ENCODE results near the gene PTF1A.
"Not testable (repeated sequence)": the region's sequence is repeated elsewhere in the genome, so short reads cannot be mapped to it uniquely, and the experiment has no call there.

Gene PTF1A

DNA sequence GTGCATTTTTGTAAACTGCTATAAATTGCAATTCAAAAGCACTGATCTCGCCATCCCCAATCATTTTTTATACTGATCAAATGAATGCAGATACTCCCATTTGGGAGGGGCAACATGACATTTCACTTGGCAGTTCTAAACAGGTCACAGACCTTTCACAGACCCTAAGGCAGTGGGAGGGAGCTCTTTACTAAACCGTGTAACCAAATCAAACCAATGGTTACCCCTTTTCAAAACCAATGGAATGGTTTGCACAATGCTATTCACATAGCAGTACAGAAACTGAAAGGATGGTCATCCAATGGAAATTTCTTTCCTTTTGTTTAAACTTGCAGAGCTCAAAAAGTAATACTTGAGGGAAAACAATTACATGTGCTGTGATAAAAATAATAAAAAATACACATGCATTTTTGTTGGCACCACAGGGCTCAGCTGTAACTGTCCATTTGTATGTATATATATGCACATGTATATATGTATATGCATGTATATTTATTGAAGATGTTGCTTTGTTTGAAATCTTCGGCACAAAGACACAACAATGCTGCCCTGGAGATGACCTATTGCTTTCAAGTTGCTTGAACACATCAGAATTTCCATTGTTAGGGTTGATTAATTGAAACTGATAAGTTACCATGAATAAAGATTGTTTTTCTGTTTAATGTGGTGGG is 14.0 kb downstream of the PTF1A start:
- no peak for DNase-seq

DNA sequence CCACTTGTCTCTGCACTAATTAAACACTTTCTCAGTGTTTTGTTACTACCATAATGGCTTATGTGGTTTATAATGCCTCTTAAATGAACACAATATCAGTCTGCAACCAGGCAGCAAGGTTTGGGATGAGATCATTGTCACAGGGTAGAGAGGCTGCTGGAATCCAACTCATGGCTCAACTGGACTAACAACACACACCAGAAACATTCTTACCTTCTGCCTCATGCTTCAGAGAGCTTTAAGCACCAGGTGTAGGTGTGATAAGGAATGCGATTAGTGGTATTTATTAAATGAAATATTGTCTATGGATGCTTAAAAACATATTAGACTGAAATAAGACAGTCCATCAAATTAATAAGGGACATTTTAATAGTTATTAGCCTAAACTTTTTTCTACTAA is 25.4 kb downstream of the PTF1A start:
- DNase-seq = no peak

DNA sequence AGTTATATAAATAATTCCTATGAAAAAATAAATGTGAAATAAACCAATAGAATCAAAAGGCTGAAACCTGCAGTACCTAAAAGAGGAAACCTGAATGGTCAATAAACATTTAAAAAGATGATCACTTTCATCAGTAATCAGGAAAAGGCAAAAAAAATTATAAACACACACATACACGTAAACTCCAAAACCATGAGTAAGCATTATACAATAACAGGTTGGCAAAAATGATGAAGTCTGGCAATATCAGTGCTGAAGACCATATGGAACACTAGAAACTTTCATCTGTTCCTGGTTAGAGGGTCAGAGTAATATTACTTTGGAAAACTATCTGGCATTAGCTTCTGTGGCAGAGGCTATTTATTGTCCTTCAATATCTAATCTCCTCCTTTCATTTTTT is 38.5 kb downstream of the PTF1A start:
- DNase-seq = no peak

DNA sequence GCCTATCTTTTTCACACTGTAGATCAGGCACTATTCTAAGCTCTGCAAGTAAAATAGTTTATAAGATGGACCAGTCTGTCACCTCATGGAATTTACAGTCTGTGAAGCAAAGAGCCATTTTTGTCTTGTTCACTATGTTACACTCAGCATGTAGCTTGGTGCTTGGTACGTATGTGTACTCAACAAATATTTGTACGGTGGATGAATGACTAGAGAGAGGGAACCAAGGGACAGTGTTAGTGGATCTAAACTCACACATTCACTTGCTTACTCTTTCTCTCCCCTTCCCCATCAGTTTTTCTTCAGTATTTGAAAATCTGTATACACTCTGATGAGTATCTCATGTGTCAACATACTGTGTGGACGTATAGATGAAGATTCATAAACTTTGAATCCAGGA is 45.9 kb downstream of the PTF1A start:
- no peak for DNase-seq

DNA sequence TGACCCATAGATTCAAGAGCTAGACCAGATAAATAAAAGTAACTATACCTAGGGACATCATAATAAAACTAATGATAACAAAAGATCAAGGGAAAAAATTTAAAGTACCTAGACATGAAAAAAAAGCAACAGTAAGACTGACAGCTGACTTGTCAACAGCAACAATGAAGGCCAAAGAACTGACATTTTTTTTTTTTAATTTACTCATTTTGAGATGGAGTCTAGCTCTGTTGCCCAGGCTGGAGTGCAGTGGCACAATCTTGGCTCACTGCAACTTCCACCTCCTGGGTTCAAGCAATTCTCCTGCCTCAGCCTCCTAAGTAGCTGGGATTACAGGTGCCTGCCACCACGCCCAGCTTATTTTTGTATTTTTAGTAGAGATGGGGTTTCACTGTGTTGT is 49.7 kb downstream of the PTF1A start:
- DNase-seq = not testable (repeated sequence)
